CMK (cell line): ENCODE results near the gene SHISA9.

Experiments used
- DNase-seq: peaks from one replicate; pipeline ENCODE4 v3.0.0-alpha.2; 2010; ENCODE audit warnings: low read depth

Gene SHISA9

DNA sequence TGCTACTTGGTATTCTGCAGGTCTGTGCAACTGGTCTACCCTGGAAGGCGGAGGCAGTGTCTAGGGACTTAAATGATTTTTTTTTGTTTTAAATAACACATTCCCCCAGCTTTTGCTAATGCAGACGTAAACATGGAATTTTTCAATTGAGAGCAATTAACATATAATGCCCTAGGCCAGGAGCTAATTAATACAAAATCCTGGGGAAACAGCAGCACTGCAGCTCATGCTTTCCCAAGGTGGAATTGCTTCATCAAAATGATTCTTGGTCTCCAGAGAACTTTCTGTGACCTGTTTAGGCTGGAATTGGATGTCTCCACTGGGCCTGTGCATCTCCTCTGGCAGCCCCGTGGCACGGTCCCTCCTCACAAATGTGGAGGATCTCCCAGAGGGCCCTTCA, 50.6 kb downstream of the SHISA9 start:
- no peak for DNase-seq

DNA sequence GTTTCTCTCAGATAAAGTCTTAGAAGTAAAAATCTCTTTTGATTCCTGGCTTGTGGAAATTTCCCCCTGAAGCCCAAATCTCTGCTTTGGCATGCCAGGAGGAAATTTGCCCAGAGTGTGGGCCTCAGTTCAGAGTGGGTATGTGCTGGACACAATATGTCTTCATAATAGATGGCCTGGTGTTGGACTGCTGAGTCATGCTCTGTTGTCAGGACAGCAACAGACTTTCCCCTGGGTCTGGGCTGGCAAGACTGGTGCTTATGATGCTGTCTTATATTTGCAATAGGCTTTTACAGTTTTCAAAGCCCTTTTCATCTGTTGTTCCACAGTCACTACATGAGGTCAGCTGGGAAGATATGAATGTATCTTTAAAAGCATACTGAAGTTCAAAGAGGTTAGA, 57.0 kb downstream of the SHISA9 start:
- no peak for DNase-seq

DNA sequence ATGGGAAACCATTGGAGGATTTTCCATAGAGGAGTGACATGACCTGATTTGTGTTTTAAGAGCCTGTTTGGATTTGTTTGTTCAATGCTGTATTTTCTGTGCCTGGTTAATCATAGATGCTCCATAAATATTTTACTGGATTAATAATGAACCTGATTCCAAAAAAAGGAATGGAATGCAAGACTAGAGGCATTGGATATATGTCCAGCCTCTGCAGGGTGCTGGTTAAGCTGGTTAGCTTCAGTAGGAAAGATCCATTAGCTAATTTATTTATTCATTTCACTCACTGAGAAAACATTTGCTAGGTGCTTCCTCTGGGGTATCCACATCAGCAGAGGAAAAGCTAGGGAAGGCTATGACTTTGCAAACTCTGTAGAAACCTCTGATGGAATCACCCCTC, 57.7 kb downstream of the SHISA9 start:
- DNase-seq: no peak

DNA sequence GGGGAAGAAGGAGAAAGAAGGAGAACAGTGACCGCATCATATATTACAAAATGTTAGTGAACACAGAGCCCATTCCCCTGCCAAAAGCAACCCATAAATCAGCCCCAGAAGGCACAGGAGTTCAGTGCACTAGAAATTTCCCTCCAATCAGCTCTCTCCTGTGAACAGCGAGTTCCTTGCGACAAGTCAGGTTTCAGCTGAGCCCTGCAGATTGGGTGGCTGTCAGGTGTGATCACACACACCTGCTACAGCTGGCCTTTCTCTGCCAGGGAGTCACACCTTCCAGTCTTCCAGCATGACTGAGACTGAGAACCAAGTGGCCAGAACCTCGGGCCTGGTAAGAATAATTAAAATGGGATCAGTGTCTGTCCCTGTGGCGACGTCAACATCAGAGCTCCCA, 60.2 kb downstream of the SHISA9 start:
- no peak for DNase-seq

DNA sequence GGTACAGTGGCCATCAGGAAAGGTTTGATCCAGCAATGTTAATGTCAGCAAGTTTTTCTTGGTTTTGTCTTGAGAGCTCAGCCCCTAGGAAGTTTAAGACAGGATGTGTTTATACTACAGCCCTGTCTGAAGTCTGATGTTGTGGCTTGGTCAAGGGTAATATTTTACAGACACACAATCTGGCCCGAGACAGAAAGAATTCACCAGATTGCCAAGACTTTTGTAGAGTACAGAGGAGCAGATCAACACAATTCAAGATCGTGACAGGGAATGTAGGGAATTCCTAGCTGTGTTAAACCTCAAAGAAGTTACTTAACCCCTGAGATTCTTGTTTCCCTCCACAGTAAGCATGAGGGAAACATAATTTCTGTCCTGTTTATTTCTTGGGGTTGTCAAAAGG, 63.1 kb downstream of the SHISA9 start:
- no peak for DNase-seq

DNA sequence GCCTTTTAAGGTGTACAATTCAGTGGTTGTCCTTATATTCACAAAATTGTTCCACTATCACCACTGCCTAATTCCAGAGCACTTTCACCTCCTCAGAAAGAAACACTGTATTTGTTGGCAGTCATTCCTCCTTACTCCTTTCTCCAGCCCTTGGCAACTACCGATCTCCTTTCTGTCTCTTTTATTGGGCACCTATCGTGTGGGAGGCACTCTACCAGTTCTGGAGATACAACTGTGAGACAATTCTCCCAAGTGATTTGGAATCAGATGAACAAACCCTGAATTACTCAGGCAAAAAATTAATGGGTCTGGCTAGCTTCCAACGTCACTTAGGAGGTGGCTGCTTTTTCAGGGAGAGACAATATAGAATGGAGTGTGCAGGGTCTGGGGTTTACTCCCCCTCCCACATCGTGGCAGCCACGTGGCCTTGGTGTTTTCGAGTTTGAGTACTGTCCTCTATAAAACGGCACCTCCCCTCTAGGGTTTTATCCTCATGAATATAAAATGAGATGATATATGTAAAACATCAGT, 63.9 kb downstream of the SHISA9 start:
- no peak for DNase-seq

DNA sequence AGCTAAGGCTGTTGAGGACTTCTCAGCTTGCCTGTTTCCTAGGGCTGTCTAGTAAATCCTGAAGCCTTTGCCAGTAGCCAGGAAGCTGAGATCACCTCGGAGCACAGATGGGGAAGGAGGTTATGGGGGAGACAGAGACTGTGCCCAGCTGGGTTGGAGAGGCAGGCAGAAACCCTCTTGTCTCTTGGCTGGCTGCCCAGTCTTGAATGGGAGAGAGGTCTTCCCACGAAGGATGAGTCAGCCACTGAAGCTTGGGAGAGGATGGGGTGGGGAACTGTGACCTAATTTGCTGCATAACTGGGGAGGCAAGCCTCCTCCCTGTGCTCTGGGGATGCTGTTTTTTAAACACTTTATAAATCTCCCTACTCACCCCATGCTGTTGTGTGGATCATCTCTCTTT, 69.8 kb downstream of the SHISA9 start:
- no peak for DNase-seq

DNA sequence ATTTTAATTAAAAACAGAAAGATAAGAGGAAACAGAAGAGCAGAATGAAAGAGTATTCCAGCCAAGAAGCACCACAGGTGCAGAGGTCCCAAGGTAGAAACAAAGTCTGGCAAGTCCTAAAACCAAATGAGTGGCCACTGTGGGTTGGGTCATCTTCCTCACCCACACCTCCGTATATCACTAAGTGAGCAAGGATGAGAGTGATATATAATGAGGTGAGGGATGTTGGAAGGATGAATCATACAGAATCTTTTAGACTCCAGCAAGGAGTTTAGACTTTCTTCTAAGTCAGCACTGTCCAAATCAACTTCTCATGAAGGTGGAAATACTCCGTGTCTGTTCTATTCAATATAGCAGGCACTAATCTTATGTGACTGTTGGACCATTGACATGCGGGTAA, 70.8 kb downstream of the SHISA9 start:
- no peak for DNase-seq

DNA sequence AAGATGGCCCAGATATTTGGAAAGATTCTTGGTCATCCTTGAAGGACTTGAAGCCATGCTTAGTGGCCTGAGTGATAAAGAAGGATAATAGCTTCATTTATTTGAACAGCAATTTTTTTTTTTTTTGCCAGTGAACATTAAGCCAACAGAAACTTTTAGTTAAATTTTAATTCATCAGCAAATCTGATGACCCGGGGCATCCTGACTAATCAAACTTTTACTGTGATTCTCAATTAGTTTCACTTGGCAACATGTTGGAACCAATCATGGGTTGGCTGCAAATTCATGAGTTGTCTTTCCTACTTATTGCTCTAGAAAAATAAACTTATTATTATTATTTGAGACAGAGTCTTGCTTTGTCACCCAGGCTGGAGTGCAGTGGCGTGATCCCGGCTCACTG, 74.4 kb downstream of the SHISA9 start:
- DNase-seq: no peak

DNA sequence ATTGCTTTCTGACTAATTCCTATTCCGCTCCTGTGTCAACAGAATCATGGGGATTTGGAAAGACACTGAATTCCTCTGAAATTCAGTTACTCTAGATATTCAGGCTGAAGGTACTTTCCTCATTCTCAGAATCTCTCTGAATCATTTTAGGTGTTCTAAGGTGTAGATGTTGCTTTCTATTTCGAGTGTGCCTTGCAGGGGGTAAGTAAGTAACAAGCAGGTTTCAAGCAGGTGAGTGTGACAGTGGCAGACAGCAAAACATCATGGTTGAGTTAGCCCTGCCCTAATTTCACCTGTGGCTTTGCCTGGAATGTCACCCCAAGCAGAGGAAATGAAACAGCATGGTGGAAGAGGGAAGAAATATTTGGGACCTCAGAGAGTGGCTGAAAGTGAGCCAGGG, 75.1 kb downstream of the SHISA9 start:
- no peak for DNase-seq

DNA sequence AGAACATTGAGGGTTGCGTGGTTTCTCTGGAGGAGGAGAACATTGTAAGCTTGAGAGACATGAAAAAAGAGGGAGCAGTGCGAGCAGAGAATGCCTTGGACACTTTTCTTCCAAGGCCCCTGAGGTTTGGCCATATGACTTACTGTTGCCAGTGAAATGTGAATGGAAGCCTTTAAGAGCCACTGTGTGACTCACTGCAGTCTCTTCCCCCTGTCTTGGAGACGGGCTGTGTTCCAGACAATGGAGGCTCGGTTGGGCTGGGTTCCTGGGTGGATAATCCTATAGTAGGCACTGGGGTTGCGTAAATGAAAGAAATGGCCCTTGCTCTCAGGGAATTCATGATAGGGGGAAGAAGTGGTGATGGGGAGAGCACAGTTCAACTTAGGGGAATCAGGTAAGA, 75.5 kb downstream of the SHISA9 start:
- no peak for DNase-seq

DNA sequence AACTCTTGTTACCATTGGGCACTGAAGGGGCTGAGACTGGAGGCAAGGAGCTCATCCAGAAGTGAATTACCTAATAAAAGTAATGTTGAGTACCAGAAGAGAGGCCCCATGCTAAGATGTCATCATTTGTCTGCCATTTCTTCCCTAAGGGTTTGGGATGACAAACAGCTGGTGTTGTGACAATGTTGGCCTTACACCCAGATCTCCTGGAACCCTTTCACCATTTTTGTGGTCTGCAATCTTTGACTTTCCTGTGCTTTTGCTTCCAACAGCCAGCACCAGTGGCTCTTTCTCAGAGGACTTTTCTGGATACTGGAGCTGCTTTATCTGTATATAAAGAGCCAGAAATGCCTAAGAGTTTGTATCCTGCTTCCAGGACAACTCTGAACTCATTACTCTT, 84.1 kb downstream of the SHISA9 start:
- no peak for DNase-seq

DNA sequence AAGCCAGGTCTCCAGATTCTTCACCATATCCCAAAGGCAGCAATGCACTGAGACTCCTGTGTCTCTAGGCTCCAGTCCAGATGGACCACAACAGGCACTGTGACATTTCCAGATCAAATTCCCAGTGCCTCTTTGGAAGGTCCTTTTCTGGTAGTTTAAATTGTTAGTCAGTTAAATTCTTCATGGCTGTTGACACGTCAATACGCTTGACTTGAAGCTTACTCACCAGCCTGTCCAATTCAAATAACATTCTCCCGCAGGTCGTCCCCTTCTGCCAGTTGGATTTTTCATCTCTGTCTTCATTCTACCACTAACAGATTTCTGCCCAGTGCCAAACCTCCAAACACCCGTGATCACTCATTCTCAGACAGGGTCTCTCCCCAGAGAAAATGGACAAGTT, 86.7 kb downstream of the SHISA9 start:
- DNase-seq: no peak

DNA sequence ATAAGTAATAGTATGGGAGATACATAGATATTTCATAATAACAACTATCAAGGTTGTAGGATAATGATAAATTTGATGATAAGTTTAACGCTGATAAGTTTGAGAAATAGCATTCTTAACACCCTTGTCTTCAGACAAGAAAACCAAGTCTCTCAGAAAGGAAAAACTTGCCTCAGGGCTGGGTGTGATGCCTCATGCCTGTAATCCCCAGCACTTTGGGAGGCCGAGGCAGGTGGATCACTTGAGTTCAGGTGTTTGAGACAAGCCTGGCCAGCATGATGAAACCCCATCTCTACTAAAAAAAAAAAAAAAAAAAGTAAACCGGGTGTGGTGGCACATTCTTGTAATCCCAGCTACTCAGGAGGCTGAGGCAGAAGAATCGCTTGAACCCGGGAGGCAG, 90.7 kb downstream of the SHISA9 start:
- no peak for DNase-seq

DNA sequence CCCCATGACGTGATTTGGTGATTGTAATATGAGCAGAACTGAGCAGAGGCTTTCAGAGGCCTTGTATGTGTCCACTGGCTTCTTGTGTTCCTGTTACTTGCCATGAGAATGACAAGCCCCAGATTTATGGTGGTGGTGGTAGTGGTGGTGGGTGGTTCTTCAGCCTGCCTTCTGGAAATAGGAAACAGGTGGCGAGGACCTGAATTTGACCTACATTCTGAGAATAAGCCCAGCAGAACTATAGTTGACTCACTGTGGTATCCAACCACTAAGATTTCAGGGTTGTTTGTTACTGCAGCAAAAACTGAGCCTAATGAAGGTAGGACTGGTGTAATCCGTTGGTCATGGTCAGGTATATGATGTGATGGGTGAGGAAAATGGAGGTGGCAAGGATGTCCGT, 93.0 kb downstream of the SHISA9 start:
- no peak for DNase-seq

DNA sequence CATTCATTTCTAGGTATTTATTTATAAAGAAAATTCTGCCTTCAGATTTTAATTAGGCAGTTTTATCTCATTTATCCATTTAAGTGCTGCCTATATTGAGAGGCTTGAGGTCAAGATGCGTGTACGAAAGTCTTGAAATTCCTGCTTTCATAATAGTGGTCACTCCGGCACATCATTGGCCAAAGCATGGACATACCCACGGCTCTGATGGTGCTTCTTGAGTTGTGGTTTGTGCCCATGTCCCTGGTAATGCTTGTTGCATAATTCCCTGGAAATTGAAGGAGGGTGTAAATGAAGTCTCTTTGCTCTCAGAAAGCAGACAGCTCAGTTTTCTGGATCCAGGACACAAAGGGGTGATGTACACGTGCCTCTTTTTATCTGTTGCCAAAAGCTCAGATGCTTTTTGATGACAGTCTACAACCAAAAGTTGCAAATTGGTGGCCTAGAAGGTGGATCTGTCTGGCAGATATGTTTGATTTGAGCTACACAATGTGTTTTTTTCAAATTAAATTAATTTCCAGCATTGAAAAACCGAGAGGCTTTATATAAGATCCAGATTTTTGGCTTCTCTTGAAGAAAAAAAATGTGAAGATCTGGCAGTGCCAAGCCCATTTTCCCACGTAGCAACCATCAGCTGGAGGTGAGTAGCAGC, 94.4 kb downstream of the SHISA9 start:
- no peak for DNase-seq

DNA sequence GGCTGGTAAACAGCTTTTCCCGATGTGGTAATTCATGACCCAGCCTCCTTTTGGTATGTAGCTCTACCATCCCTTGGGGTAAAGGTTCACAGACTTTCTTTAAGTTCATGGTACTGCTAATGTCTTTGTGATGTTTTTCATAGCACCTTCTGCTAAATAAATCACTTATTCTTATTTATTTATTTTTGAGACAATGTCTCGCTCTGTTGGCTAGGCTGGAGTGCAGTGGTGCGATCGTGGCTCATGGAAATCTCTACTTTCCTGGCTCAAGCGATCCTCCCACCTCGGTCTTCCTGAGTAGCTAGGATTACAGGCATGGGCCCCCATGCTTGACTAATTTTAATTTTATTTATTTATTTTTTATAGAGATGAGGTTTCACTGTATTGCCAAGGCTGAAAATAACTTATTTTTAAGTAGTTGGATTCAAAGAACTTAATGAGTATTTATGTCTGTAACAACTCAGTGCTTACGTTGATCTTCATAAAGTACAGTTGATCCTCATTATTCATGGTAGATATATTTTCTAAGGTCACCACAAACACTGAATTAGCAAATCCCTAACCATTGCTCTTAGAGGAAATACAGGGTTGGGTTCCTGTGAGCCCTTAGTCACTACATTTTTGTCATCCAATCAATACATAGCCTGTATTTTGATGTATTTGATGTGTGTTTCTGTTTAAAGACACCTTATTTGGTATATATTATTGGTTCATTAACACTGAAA, 97.1 kb downstream of the SHISA9 start:
- no peak for DNase-seq

DNA sequence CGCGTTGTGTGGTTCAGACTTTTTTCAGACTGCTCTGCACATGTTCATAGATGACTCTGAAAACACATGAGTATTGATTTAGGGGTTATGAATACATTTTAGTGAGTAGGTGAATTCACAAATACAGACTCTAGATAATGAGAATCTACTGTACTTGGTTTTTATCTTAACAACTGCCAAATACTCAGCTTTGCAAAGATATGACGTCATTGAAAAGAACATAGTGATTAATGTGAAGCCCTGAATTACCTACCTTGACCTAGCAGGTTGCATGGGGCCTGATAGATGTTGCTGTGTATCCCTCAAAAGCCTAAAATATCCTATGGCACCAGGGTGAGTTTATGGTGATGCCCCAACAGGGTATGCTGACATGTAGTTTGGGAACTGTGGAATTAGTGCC, 98.0 kb downstream of the SHISA9 start:
- no peak for DNase-seq

DNA sequence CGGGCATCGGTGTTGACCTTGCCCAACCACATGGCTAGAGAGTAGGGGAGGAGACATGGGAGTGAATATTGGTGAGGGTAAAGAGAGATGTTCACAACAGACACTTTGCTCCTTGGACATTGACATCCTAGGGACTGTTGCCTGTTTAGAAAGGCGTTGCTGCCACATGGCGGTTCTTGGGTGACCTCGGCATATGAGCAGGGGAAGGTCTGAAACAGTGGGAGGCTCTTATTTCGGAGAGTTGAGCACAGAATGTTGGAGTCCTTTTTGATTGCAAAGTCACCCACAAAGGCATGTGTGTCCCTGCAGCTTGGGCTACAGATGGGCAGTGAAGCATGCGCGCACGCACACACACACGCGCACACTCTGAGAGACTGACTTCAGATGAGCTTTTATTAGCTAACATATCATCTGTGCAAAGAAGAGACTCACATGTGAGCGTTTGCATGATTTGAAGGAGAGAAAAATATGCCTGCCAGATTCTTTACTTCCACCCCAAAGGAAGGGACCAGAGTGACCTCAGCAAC, 104.4 kb downstream of the SHISA9 start:
- DNase-seq: no peak

DNA sequence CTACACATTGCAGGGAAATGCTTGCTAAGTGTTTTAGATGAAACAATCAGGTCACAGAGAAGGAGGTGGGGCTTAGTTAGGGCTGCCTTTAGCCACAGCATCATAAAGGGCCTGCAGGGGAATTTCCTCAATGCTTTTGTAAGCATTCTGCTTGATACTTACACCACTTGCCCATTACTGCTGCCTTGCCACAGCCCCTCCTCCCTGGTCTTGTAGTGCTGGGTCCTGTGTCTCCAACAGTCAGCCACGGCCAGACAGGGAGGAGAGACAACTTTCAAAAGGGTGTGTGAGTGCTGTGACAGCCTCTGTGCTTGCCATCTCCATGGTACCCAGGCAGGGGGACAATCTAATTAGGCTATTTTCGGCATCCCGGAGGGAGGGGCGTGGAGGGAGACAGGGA, 111.2 kb downstream of the SHISA9 start:
- no peak for DNase-seq

DNA sequence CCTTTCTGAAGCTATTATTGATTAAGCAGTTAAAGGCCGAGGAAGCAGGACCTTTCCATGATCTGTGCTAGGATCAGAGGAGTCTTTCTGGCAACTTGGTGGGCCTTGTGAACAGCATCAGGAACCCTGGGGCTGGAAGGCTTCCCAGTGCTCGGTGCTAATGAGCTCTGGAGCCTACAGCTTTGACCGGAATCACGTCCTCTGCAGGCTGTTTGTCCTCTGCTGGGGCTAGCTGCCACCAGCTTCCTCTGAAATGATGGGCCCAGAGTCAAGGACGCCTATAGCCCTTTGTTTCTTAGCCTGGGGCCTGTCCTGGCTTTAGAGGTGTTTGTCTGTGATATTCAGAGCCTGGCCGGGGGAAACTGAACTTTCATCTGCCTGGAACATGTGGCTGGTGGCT, 111.6 kb downstream of the SHISA9 start:
- DNase-seq: no peak

DNA sequence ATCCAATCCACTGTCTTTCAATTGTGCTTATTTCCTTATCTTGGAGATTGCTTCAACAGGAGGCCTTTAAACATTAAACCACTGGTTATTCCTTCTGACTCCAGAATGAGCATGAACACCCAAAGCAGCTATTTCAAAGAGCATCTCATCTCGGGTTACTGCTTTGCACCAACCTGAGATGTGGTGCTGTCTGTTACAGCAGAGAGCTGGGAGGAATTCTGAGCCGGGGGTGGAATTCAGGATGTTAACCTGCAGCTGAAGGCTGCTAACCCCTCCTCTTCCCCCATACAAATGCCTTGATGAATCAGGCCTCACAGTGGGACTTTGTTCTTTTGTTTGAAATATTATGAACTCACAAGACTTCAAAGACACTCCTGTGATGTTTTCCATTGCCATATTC, 113.1 kb downstream of the SHISA9 start:
- DNase-seq: no peak

DNA sequence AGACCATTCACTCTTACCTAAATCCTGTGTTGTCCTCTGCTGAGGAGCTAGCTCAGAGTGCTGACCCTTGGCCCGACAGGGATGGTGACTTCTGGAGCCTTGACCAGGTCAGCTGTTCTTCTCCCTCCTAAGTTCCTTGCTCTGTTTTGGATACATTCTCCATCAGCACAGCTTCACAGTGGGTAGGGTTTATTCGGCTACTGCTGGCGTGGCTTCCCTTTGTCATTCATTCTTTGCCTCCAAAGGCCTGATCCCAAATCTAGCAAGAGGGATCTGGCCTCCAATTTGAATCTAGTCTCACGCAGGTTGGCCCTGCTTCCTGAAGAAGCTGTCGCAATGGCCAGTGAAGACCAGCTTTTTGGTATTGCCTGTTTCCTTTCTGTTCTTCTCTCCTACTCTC, 116.6 kb downstream of the SHISA9 start:
- DNase-seq: no peak

DNA sequence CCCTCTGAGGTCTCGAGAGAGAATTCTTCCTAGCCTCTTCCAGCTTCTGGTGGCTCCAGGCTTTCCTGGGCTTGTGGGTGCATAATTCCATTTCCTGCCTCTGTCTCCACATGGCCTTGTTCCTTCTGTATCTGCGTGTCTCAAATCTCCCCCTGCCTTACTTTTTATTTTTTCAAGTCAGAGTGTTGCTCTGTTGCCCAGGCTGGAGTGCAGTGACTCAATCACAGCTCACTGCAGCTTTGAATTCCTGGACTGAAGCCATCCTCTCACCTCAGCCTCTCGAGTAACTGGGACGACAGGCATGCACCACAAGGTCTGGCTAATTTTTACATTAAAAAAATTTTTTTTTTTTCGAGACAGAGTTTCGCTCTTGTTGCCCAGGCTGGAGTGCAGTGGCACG, 120.6 kb downstream of the SHISA9 start:
- no peak for DNase-seq
